ENCODE measurements around the gene FLNB.

- TF ChIP-seq EP300 (IDR thresholded peaks at IDR 0.05; ENCODE audit: low read depth) (no peak), POLR2AphosphoS5 (IDR thresholded peaks at IDR 0.05) (no peak), POLR2A (IDR thresholded peaks at IDR 0.05) (no peak)
- TF ChIP-seq, protein P1, sequence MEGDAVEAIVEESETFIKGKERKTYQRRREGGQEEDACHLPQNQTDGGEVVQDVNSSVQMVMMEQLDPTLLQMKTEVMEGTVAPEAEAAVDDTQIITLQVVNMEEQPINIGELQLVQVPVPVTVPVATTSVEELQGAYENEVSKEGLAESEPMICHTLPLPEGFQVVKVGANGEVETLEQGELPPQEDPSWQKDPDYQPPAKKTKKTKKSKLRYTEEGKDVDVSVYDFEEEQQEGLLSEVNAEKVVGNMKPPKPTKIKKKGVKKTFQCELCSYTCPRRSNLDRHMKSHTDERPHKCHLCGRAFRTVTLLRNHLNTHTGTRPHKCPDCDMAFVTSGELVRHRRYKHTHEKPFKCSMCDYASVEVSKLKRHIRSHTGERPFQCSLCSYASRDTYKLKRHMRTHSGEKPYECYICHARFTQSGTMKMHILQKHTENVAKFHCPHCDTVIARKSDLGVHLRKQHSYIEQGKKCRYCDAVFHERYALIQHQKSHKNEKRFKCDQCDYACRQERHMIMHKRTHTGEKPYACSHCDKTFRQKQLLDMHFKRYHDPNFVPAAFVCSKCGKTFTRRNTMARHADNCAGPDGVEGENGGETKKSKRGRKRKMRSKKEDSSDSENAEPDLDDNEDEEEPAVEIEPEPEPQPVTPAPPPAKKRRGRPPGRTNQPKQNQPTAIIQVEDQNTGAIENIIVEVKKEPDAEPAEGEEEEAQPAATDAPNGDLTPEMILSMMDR (IDR thresholded peaks at IDR 0.05): no peak
These were observed 18.4 kb downstream of the FLNB start for GRCh38 chr3:58026598-58026997.
